Adrenal gland (tissue), 12 donors: ENCODE results near the gene B3GLCT. TPM values are rescaled to one million over a fixed set of nuclear protein-coding genes. Genes with fewer than 3 reads are reported as not detected.

Experiments used
- DNase-seq, 7 donors: peaks; one replicate each; pipeline ENCODE4 v3.0.0-alpha.2; 2019 to 2020
- H3K27ac ChIP-seq, 5 donors: fragments of 200-600 bp; sonication (generic) in 4 of 5; 1 replicate in 3 of 5; 2 replicates in 2 of 5; pipeline versions ENCODE4 v1.5.1 to v1.8.0; 2016 to 2020; ENCODE audit warnings: mild to moderate bottlenecking in 1 of 5
- H3K27me3 ChIP-seq: fragments of 200-600 bp; 2 replicates; pipeline ENCODE4 v1.8.0; 2021
- H3K36me3 ChIP-seq, 2 donors: fragments of 200-600 bp; replicated peaks in 1 of 2; 1 replicate in 1 of 2; 2 replicates in 1 of 2; pipeline versions ENCODE4 v1.5.1 to v1.8.0; 2018 to 2022
- H3K4me1 ChIP-seq, 2 donors: fragments of 200-600 bp; replicated peaks in 1 of 2; 1 replicate in 1 of 2; 2 replicates in 1 of 2; pipeline versions ENCODE4 v1.5.1 to v1.8.0; 2018 to 2021
- H3K4me3 ChIP-seq, 4 donors: fragments of 200-600 bp; sonication (generic) in 3 of 4; one replicate each; pipeline ENCODE4 v1.5.1; 2016 to 2018
- H3K9me3 ChIP-seq, 3 donors: fragments of 200-600 bp; sonication (generic) in 1 of 3; replicated peaks in 1 of 3; 1 replicate in 2 of 3; 2 replicates in 1 of 3; pipeline versions ENCODE4 v1.5.1 to v1.8.0; 2016 to 2021
- POLR2A ChIP-seq, 2 donors: fragments of 450-650 bp; IDR thresholded peaks; one replicate each; pipeline ENCODE4 v1.6.1; 2017; ENCODE audit warnings: antibody characterized with exemption in 2 of 2, mild to moderate bottlenecking in 2 of 2, moderate library complexity in 1 of 2
- WGBS, 4 donors: extraction: QIAGEN DNeasy Blood & Tissue Kit in 2 of 4; methylation state at CpG; one replicate each; pipeline versions ENCODE4 v1.1.5 to v1.1.7; 2013 to 2017; 5-methylcytosine and 5-hydroxymethylcytosine counted together
- intact Hi-C, 2 donors: fragments of 100-400 bp; cut with DNase I; formaldehyde crosslinking; loops; one replicate each; pipeline versions ENCODE4 v1.14.1 to v1.15.0; 2022 to 2023
- polyA plus RNA-seq, 3 donors: library from polyadenylated mRNA; stranded (reverse); fragments of 200-250 nt in 2 of 3; fragments of 350-450 nt in 1 of 3; fragmentation: Illumina TruSeq in 1 of 3; extraction: RNeasy Lipid Tissue Mini Kit (QIAGEN cat#74804) in 1 of 3; gene quantifications; one replicate each; pipeline ENCODE4 v1.2.3, GENCODE V29; 2013 to 2014
- total RNA-seq, 9 donors: library from RNA; depleted of rRNA in 4 of 9; stranded (reverse); fragments of >200 nt in 4 of 9; fragments of 120-200 nt in 1 of 9; fragmentation: NEBNext Ultra II Directional in 1 of 9; extraction: Animal tissue kit (Norgen Biotek cat#: 25700) in 1 of 9; gene quantifications; one replicate each; pipeline versions ENCODE4 v1.1.0 to v1.2.4, GENCODE V29; 2013 to 2023
- TF ChIP-seq, protein P1 (sequence below), 6 experiments: fragments of 450-650 bp in 4 of 6; fragments of 200-600 bp in 2 of 6; sonication (generic) in 1 of 6; IDR thresholded peaks; 1 replicate in 5 of 6; 2 replicates in 1 of 6; pipeline versions ENCODE4 v1.5.1 to v1.8.0; 2016 to 2021; ENCODE audit warnings: antibody characterized with exemption in 6 of 6, mild to moderate bottlenecking in 2 of 6, moderate library complexity in 1 of 6
- donor health status: healthy with polysubstance abuse.
- donor health status: Bipolar disorder and iron deficiency.
- donor health status: DM: yes; HTN: yes; CAD: no.
- donor health status: DM: no; HTN: no; CAD: no.
- donor health status: DM: no; HTN: no; CAD: no.
- donor health status: DM: yes; HTN: yes; CAD: no.

Gene B3GLCT
- total and polyA plus RNA-seq, 12 donors = 1.9 to 6.4 (median 3.5) TPM

DNA sequence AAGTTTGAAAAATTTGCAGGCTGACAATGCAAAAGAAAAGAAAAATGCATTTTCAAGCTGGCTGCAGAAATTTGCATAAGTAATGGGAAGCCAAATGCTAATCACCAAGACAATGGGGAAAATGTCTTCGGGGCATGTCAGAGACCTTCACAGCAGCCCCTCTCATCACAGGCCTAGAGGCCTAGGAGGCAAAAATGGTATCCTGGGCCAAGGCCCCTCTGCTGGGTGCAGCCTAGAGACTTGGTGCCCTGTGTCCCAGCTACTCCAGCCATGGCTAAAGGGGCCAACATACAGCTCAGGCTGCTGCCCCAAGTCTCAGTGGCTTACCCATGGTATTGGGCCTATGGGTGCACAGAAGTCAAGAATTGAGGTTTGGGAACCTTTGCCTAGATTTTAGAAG lies 155.2 kb downstream of the B3GLCT start:
- H3K4me1 ChIP-seq = no peaks in the 10 kb centered on the region
- WGBS, 4 donors = 88 to 95% (median 91%) methylated on average over 1 of the region's 1 CpG
- no peaks in the 10 kb centered on the region for H3K36me3 ChIP-seq
- TF ChIP-seq, protein P1, sequence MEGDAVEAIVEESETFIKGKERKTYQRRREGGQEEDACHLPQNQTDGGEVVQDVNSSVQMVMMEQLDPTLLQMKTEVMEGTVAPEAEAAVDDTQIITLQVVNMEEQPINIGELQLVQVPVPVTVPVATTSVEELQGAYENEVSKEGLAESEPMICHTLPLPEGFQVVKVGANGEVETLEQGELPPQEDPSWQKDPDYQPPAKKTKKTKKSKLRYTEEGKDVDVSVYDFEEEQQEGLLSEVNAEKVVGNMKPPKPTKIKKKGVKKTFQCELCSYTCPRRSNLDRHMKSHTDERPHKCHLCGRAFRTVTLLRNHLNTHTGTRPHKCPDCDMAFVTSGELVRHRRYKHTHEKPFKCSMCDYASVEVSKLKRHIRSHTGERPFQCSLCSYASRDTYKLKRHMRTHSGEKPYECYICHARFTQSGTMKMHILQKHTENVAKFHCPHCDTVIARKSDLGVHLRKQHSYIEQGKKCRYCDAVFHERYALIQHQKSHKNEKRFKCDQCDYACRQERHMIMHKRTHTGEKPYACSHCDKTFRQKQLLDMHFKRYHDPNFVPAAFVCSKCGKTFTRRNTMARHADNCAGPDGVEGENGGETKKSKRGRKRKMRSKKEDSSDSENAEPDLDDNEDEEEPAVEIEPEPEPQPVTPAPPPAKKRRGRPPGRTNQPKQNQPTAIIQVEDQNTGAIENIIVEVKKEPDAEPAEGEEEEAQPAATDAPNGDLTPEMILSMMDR (IDR thresholded peaks at IDR 0.05) = no peak
- TF ChIP-seq POLR2A (IDR thresholded peaks at IDR 0.05) = no peak
- no peaks in the 10 kb centered on the region for H3K27me3 ChIP-seq
- no peak overlapping the region for H3K4me3 ChIP-seq
- intact Hi-C loops = no loop called here
- H3K9me3 ChIP-seq = no peaks in the 10 kb centered on the region
- DNase-seq = no peak
- no peak overlapping the region for H3K27ac ChIP-seq

DNA sequence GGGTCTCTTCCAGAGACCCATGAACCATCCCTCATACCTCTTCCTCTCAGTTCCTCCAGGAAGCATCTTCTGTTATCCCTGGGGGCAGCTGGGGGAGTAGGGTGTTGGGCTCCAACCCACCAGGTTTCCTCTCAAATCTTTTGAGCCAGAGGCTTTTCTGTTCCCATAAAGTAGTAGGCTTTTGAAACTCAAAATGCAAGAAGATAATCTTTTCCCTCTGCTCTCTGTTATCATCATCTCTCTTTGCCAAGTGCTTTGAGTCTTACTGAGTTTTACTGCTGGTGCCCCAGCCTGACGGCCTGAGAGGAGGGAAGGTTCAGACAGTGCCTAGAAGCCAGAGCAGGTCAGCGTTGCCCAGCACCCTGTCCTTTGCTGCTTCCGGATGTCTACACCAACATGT lies 157.2 kb downstream of the B3GLCT start:
- WGBS, 4 donors = 67 to 75% (median 69%) methylated on average over 3 of the region's 3 CpGs
- intact Hi-C loops = no loop called here

DNA sequence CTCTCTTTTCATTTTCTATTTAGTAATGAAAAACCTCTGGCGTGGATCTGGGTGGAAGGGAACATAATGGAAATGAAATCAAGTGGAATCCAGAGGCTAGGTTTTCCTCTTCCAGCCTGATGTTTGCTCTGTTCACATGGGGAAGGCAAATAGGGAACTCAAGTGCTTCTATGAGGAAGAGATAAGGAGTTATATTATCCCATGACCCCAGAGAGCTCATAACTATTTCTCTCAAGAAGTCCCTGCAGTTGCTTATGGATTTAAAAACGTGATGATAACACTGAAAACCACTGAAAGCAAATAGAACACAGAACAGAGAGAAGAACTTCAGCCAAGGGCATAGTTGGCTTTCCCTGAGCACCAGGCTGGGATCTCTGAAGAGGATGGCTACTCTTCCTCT lies 157.8 kb downstream of the B3GLCT start:
- intact Hi-C loops = no loop called here
- no peak overlapping the region for H3K4me3 ChIP-seq
- WGBS, 4 donors = 31 to 42% (median 39%) methylated on average over 2 of the region's 2 CpGs

More for the DNA sequence above, 157.2 kb downstream of the B3GLCT start:
- no peaks in the 10 kb centered on the region for H3K36me3 ChIP-seq
- no peaks in the 10 kb centered on the region for H3K27me3 ChIP-seq
- TF ChIP-seq, protein P1 (IDR thresholded peaks at IDR 0.05) = no peak
- no peak for TF ChIP-seq POLR2A (IDR thresholded peaks at IDR 0.05)
- no peaks in the 10 kb centered on the region for H3K4me1 ChIP-seq
- DNase-seq = no peak
- no peak overlapping the region for H3K27ac ChIP-seq
- H3K4me3 ChIP-seq = no peak overlapping the region
- H3K9me3 ChIP-seq = no peaks in the 10 kb centered on the region

DNA sequence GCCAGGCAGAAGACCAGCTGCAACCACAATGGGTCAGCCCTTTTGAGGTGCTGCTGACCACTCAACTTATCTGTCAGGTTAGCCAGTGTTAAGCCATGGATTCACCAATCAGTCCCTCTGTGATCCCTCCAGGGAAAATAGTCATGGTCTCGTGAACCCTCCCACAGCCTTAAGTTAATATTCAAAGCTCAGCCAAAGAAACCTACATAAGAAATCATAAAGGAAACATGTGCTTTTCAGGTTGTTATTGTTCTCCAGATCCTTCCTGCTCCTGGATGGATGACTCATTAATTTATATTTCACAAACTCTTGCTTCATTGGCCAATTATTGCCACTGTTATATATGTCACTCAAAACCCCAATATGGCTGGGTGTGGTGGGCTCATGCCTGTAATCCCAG lies 161.9 kb downstream of the B3GLCT start:
- no peak for TF ChIP-seq POLR2A (IDR thresholded peaks at IDR 0.05)
- TF ChIP-seq, protein P1 (IDR thresholded peaks at IDR 0.05) = no peak
- WGBS, 4 donors = 42 to 78% (median 67%) methylated on average over 1 of the region's 1 CpG
- intact Hi-C loops = no loop called here

More for the DNA sequence above, 157.8 kb downstream of the B3GLCT start:
- no peak for DNase-seq
- no peak overlapping the region for H3K27ac ChIP-seq
- no peaks in the 10 kb centered on the region for H3K27me3 ChIP-seq
- H3K36me3 ChIP-seq = no peaks in the 10 kb centered on the region
- no peaks in the 10 kb centered on the region for H3K9me3 ChIP-seq
- TF ChIP-seq POLR2A (IDR thresholded peaks at IDR 0.05) = no peak
- TF ChIP-seq, protein P1 (IDR thresholded peaks at IDR 0.05) = no peak
- no peaks in the 10 kb centered on the region for H3K4me1 ChIP-seq

More for the DNA sequence above, 161.9 kb downstream of the B3GLCT start:
- Histone ChIP-seq H3K27ac (no peak overlapping the region), H3K36me3 (no peaks in the 10 kb centered on the region), H3K9me3 (no peaks in the 10 kb centered on the region), H3K4me1 (no peaks in the 10 kb centered on the region), H3K4me3 (no peak overlapping the region), H3K27me3 (no peaks in the 10 kb centered on the region)
- DNase-seq = no peak
